Sigmoid colon (tissue), 7 donors: ENCODE measurements around the gene DPP6. TPM values are rescaled to one million over a fixed set of nuclear protein-coding genes. Genes with fewer than 3 reads are reported as not detected.

Experiments used
- DNase-seq: peaks from one replicate; pipeline ENCODE4 v3.0.0-alpha.2; 2019
- H3K27ac ChIP-seq, 4 donors: fragments of 200-600 bp; sonication (generic); one replicate each; pipeline ENCODE4 v1.5.1; 2016 to 2019; ENCODE audit warnings: mild to moderate bottlenecking in 1 of 4
- H3K27me3 ChIP-seq, 3 donors: fragments of 200-600 bp; sonication (generic); one replicate each; pipeline ENCODE4 v1.5.1; 2019; ENCODE audit warnings: mild to moderate bottlenecking in 1 of 3
- H3K36me3 ChIP-seq, 4 donors: fragments of 200-600 bp; sonication (generic); one replicate each; pipeline ENCODE4 v1.5.1; 2016 to 2019
- H3K4me1 ChIP-seq, 4 donors: fragments of 200-600 bp; sonication (generic); one replicate each; pipeline ENCODE4 v1.5.1; 2017 to 2019
- H3K4me3 ChIP-seq, 4 donors: fragments of 200-600 bp; sonication (generic); one replicate each; pipeline ENCODE4 v1.5.1; 2017 to 2019; ENCODE audit warnings: mild to moderate bottlenecking in 2 of 4, moderate library complexity in 1 of 4
- H3K9me3 ChIP-seq, 4 donors: fragments of 200-600 bp in 3 of 4; sonication (generic) in 3 of 4; one replicate each; pipeline versions ENCODE4 v1.5.1 to v1.6.1; 2013 to 2019
- EP300 ChIP-seq, 4 donors: sonication (generic); formaldehyde crosslinking; IDR thresholded peaks; one replicate each; pipeline ENCODE4 v1.6.1; 2017; ENCODE audit warnings: antibody characterized with exemption in 4 of 4
- POLR2A ChIP-seq, 2 donors: fragments of 450-650 bp; IDR thresholded peaks; one replicate each; pipeline ENCODE4 v1.6.1; 2016; ENCODE audit warnings: antibody characterized with exemption in 2 of 2, mild to moderate bottlenecking in 2 of 2, moderate library complexity in 2 of 2
- POLR2AphosphoS5 ChIP-seq, 4 donors: sonication (generic); formaldehyde crosslinking; IDR thresholded peaks; one replicate each; pipeline ENCODE4 v1.6.1; 2017; ENCODE audit warnings: antibody characterized with exemption in 4 of 4
- WGBS, 2 donors: extraction: QIAGEN DNeasy Blood & Tissue Kit; methylation state at CpG; one replicate each; pipeline ENCODE4 v1.1.7; 2013; 5-methylcytosine and 5-hydroxymethylcytosine counted together
- intact Hi-C: fragments of 100-400 bp; cut with DNase I; formaldehyde crosslinking; loops from one replicate; pipeline ENCODE4 v1.15.1; 2023
- polyA plus RNA-seq, 3 donors: library from polyadenylated mRNA; stranded (reverse); fragments of 200-250 nt; gene quantifications; one replicate each; pipeline ENCODE4 v1.2.3, GENCODE V29; 2013
- total RNA-seq, 4 donors: library from RNA; depleted of rRNA; stranded (reverse); fragments of >200 nt; gene quantifications; one replicate each; pipeline ENCODE4 v1.1.0, GENCODE V29; 2016
- TF ChIP-seq, protein P1 (sequence below), 4 experiments: fragments of 450-650 bp in 3 of 4; fragments of 200-600 bp in 1 of 4; IDR thresholded peaks; one replicate each; pipeline ENCODE4 v1.5.1; 2016 to 2019; ENCODE audit warnings: antibody characterized with exemption in 4 of 4, mild to moderate bottlenecking in 3 of 4, moderate library complexity in 2 of 4
- donor health status: healthy with polysubstance abuse.
- donor health status: Bipolar disorder and iron deficiency.
- donor health status: healthy.

DPP6 gene
- total and polyA plus RNA-seq, 7 donors: 1.2 to 53.2 (median 41.0) TPM; not detected in 1

DNA sequence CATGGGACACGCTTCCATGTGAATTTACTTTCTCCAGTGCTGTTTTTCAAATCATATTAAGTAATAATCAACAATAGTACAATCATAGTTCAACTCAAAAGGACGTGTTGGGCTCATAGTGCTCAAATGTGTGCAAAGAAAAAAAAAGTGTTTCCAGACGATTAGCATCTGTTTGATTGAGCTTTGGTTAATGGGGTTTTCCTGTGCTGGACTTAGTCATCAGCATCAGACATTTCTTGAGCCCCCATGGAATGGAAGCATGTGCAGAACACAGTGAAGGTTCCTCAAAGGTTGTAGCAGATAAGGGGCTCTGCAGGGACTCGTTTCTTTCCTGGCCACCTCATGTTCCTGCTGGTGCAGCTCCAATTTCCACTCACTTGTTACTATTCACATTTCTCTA is 716.8 kb downstream of the DPP6 start:
- intact Hi-C loops: no loop called here
- TF ChIP-seq POLR2AphosphoS5 (IDR thresholded peaks at IDR 0.05): no peak
- no peak for TF ChIP-seq POLR2A (IDR thresholded peaks at IDR 0.05)
- no peak for TF ChIP-seq EP300 (IDR thresholded peaks at IDR 0.05)
- TF ChIP-seq, protein P1, sequence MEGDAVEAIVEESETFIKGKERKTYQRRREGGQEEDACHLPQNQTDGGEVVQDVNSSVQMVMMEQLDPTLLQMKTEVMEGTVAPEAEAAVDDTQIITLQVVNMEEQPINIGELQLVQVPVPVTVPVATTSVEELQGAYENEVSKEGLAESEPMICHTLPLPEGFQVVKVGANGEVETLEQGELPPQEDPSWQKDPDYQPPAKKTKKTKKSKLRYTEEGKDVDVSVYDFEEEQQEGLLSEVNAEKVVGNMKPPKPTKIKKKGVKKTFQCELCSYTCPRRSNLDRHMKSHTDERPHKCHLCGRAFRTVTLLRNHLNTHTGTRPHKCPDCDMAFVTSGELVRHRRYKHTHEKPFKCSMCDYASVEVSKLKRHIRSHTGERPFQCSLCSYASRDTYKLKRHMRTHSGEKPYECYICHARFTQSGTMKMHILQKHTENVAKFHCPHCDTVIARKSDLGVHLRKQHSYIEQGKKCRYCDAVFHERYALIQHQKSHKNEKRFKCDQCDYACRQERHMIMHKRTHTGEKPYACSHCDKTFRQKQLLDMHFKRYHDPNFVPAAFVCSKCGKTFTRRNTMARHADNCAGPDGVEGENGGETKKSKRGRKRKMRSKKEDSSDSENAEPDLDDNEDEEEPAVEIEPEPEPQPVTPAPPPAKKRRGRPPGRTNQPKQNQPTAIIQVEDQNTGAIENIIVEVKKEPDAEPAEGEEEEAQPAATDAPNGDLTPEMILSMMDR (IDR thresholded peaks at IDR 0.05): no peak

DNA sequence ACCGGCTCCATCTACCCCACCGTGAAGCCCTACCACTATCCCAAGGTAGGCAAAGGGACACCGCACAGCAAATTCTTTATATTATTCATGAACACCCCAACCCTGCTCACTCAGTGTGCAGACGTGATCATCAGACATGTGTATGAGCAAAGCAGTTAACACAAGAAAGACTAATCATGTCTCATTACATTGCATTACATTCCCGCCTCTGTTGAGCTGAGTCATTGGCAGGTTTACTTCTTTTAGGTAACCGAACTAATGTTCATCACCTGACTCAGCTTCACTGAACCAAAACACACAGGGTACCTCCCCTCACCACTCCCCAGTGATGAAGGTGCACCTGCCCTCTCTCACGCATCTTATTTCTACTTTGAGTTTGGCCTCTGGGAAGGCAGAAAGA is 717.3 kb downstream of the DPP6 start:
- H3K27me3 ChIP-seq: no peaks in the 10 kb centered on the region
- peaks cover 0 to 43% (median 13%) of the 10 kb centered on the region in 4 donors for H3K36me3 ChIP-seq
- no peaks in the 10 kb centered on the region for H3K9me3 ChIP-seq
- no peak overlapping the region for H3K4me3 ChIP-seq
- no peak overlapping the region for H3K27ac ChIP-seq
- TF ChIP-seq POLR2A (IDR thresholded peaks at IDR 0.05) (no peak), EP300 (IDR thresholded peaks at IDR 0.05) (no peak), POLR2AphosphoS5 (IDR thresholded peaks at IDR 0.05) (no peak)
- TF ChIP-seq, protein P1 (IDR thresholded peaks at IDR 0.05): no peak
- intact Hi-C loops: no loop called here
- no peaks in the 10 kb centered on the region for H3K4me1 ChIP-seq
- WGBS, 2 donors: 89% methylated on average over 7 of the region's 7 CpGs
- no peak for DNase-seq

More for the DNA sequence above, 716.8 kb downstream of the DPP6 start:
- 59 to 60% methylated on average over 4 of the region's 4 CpGs for WGBS, 2 donors
- H3K36me3 ChIP-seq: peaks cover 0 to 39% (median 13%) of the 10 kb centered on the region in 4 donors
- no peak overlapping the region for H3K4me3 ChIP-seq
- no peaks in the 10 kb centered on the region for H3K4me1 ChIP-seq
- H3K27ac ChIP-seq: no peak overlapping the region
- H3K9me3 ChIP-seq: no peaks in the 10 kb centered on the region
- DNase-seq: no peak
- no peaks in the 10 kb centered on the region for H3K27me3 ChIP-seq

DNA sequence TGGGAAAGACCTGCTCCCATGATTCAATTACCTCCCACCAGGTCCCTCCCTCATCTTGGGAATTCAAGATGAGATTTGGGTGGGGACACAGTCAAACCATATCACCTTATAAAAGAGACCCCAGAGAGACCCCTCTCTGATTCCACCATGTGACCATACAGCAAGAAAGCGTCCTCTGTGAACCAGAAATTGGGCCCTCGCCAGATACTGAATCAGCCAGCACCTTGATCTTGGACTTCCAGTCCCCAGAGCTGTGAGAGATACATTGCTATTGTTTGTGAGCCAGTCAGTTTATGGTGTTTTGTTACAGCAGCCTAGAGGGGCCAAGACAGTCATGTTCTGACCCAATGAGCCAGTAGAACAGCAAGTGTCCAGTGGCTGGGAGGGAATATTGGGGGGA is 718.2 kb downstream of the DPP6 start:
- H3K4me3 ChIP-seq: no peak overlapping the region
- no peaks in the 10 kb centered on the region for H3K9me3 ChIP-seq
- no peak for DNase-seq
- no peak overlapping the region for H3K27ac ChIP-seq
- H3K4me1 ChIP-seq: no peaks in the 10 kb centered on the region
- 82 to 85% methylated on average over 2 of the region's 2 CpGs for WGBS, 2 donors
- intact Hi-C loops: no loop called here
- no peaks in the 10 kb centered on the region for H3K27me3 ChIP-seq
- peaks cover 0 to 43% (median 13%) of the 10 kb centered on the region in 4 donors for H3K36me3 ChIP-seq
- no peak for TF ChIP-seq POLR2A (IDR thresholded peaks at IDR 0.05)
- TF ChIP-seq, protein P1 (IDR thresholded peaks at IDR 0.05): no peak
- TF ChIP-seq POLR2AphosphoS5 (IDR thresholded peaks at IDR 0.05): no peak
- no peak for TF ChIP-seq EP300 (IDR thresholded peaks at IDR 0.05)

DNA sequence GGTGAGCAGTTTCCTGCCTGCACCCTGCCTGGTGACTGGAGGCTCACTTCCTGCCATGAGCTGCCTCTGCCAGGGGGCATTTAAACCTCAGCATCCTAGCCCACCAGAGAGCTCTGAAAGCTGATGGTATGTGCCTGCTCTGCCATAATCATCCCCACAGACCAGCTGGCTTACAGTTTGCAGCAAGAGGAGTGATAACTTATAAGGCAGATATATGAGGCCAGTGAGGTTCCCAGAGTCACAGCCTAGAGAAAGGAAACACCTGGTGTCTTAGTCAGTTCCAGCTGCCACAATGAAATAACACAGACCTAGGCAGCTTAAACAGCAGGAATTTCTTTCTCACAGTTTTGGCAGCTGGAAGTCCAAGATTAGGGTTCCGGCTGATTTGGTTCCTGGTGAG is 718.8 kb downstream of the DPP6 start:
- no peak overlapping the region for H3K27ac ChIP-seq
- no peak for DNase-seq
- H3K27me3 ChIP-seq: no peaks in the 10 kb centered on the region
- H3K4me3 ChIP-seq: no peak overlapping the region
- peaks cover 0 to 43% (median 13%) of the 10 kb centered on the region in 4 donors for H3K36me3 ChIP-seq
- no peaks in the 10 kb centered on the region for H3K9me3 ChIP-seq
- TF ChIP-seq EP300 (IDR thresholded peaks at IDR 0.05): no peak
- no peak for TF ChIP-seq POLR2A (IDR thresholded peaks at IDR 0.05)
- TF ChIP-seq, protein P1 (IDR thresholded peaks at IDR 0.05): no peak
- TF ChIP-seq POLR2AphosphoS5 (IDR thresholded peaks at IDR 0.05): no peak
- WGBS, 2 donors: 84 to 86% methylated on average over 1 of the region's 1 CpG
- H3K4me1 ChIP-seq: no peaks in the 10 kb centered on the region
- intact Hi-C loops: no loop called here
